Measurements from ENCODE around the gene SLC26A9.

Gene SLC26A9

DNA sequence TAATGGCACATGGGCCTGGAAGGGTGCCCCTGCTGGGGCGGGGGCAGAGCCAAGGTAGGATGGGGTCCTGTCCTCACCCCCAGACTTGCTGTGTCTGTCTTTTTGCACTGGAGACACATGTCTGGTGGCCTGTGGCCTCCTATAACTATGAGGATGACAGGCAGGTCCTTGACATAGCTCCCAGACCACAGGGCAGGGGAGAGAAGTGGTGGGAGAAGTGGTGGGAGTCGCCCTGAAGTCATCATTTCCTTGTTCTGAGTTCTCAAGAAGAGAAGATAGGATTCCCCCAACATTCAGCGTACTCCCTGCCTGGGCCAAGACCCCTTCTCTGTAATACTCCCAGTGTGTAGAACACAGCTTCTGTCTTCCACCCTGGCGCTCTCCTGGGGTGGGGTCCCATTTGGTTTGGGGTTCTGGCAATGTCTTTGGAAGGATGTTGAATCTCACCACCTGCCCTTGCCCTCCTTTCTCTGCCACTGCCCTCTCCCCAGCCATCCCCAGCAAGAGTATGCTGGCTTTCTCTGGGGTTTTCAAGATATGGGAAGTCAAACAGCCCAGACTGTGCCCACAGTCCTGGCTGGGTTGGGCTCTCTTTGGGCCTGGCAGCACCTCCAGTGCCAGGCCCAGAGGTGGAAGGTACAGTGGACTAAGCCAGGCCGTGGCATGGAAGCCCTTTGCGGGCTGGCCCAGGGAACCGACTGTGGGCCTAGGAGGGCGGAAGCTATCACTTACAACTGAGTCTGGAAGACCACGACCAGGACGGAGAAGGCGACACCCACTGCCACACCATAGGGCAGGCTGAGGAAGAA lies 19.4 kb downstream of the SLC26A9 start:
- Histone ChIP-seq H3F3A (ENCODE audit: insufficient read depth, low read length) (no peaks in the 10 kb centered on the region), H3K9ac (ENCODE audit: low read length) (no peak overlapping the region), H3K27me3 (replicated peaks; ENCODE audit: insufficient read depth, low read length) (no peaks in the 10 kb centered on the region), H2AFZ (ENCODE audit: low read length) (no peak overlapping the region), H3K4me1 (ENCODE audit: low read length) (no peaks in the 10 kb centered on the region), H3K9me2 (replicated peaks; ENCODE audit: insufficient read depth, low read length) (no peaks in the 10 kb centered on the region), H3K27ac (ENCODE audit: low read length) (no peak overlapping the region), H3K36me3 (replicated peaks; ENCODE audit: insufficient read depth, low read length) (no peaks in the 10 kb centered on the region), H3K4me3 (ENCODE audit: low read length) (no peak overlapping the region), H3K4me2 (ENCODE audit: low read depth, low read length) (no peak overlapping the region), H3K9me3 (replicated peaks; ENCODE audit: insufficient read depth, low read length) (no peaks in the 10 kb centered on the region), H4K20me1 (ENCODE audit: insufficient read depth, low read length) (no peaks in the 10 kb centered on the region), H3K79me2 (ENCODE audit: low read length) (no peaks in the 10 kb centered on the region)
- no peak for TF ChIP-seq EZH2 (optimal IDR thresholded peaks at IDR 0.05; ENCODE audit: low read depth, low read length)
- DNase-seq, result no peak

DNA sequence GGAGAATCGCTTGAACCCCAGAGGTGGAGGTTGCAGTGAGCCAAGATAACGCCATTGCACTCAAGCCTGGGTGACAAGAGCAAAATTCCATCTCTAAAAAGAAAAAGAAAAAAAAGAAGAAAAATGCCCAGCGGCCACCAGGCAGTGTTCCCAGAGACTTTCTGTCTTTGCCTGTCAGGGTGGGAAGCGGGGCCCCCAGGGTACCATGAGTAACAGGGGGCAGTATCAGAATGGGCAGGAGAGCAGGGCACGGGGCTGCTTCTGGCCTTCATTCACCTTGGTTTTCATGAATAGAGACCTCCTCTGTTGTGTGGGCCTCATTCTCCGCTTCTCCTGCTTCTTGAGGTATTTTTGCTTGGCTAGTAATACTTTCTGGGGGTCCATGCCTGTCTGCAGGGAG lies 20.4 kb downstream of the SLC26A9 start:
- Histone ChIP-seq H3K27ac (ENCODE audit: low read length) (no peak overlapping the region), H3K9ac (ENCODE audit: low read length) (no peak overlapping the region), H3K9me3 (replicated peaks; ENCODE audit: insufficient read depth, low read length) (no peaks in the 10 kb centered on the region), H3K9me2 (replicated peaks; ENCODE audit: insufficient read depth, low read length) (no peaks in the 10 kb centered on the region), H3K27me3 (replicated peaks; ENCODE audit: insufficient read depth, low read length) (no peaks in the 10 kb centered on the region), H3K36me3 (replicated peaks; ENCODE audit: insufficient read depth, low read length) (no peaks in the 10 kb centered on the region), H3K4me2 (ENCODE audit: low read depth, low read length) (no peak overlapping the region), H3F3A (ENCODE audit: insufficient read depth, low read length) (no peaks in the 10 kb centered on the region), H3K79me2 (ENCODE audit: low read length) (no peaks in the 10 kb centered on the region), H3K4me3 (ENCODE audit: low read length) (no peak overlapping the region), H2AFZ (ENCODE audit: low read length) (no peak overlapping the region), H3K4me1 (ENCODE audit: low read length) (no peaks in the 10 kb centered on the region), H4K20me1 (ENCODE audit: insufficient read depth, low read length) (no peaks in the 10 kb centered on the region)
- DNase-seq, result no peak
- TF ChIP-seq EZH2 (optimal IDR thresholded peaks at IDR 0.05; ENCODE audit: low read depth, low read length) (no peak), EZH2phosphoT487 (IDR thresholded peaks at IDR 0.05; ENCODE audit: low read length) (no peak)
- TF ChIP-seq, protein P1, sequence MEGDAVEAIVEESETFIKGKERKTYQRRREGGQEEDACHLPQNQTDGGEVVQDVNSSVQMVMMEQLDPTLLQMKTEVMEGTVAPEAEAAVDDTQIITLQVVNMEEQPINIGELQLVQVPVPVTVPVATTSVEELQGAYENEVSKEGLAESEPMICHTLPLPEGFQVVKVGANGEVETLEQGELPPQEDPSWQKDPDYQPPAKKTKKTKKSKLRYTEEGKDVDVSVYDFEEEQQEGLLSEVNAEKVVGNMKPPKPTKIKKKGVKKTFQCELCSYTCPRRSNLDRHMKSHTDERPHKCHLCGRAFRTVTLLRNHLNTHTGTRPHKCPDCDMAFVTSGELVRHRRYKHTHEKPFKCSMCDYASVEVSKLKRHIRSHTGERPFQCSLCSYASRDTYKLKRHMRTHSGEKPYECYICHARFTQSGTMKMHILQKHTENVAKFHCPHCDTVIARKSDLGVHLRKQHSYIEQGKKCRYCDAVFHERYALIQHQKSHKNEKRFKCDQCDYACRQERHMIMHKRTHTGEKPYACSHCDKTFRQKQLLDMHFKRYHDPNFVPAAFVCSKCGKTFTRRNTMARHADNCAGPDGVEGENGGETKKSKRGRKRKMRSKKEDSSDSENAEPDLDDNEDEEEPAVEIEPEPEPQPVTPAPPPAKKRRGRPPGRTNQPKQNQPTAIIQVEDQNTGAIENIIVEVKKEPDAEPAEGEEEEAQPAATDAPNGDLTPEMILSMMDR (IDR thresholded peaks at IDR 0.05; ENCODE audit: low read length), result no peak

DNA sequence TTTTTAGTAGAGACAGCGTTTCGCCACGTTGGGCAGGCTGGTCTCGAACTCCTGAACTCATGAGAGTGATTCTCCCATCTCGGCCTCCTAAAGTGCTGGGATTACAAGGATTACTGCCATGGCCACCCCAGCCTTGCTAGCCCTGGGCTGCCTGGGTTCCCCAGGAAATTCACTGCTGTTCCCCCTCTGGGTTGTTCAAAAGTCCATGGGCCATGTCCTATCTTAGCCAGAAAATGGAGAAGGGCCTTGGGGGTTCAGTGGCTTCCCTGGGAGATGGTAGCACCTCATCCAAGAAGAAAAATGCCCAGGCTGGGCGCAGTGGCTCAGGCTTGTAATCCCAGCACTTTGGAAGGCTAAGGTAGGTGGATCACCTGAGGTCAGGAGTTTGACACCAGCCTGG lies 20.9 kb downstream of the SLC26A9 start:
- DNase-seq, result no peak
- Histone ChIP-seq H3K36me3 (replicated peaks; ENCODE audit: insufficient read depth, low read length) (no peaks in the 10 kb centered on the region), H3K9me3 (replicated peaks; ENCODE audit: insufficient read depth, low read length) (no peaks in the 10 kb centered on the region), H3F3A (ENCODE audit: insufficient read depth, low read length) (no peaks in the 10 kb centered on the region), H4K20me1 (ENCODE audit: insufficient read depth, low read length) (no peaks in the 10 kb centered on the region), H2AFZ (ENCODE audit: low read length) (no peak overlapping the region), H3K4me3 (ENCODE audit: low read length) (no peak overlapping the region), H3K79me2 (ENCODE audit: low read length) (no peaks in the 10 kb centered on the region), H3K9ac (ENCODE audit: low read length) (no peak overlapping the region), H3K9me2 (replicated peaks; ENCODE audit: insufficient read depth, low read length) (no peaks in the 10 kb centered on the region), H3K27me3 (replicated peaks; ENCODE audit: insufficient read depth, low read length) (no peaks in the 10 kb centered on the region), H3K4me1 (ENCODE audit: low read length) (no peaks in the 10 kb centered on the region), H3K4me2 (ENCODE audit: low read depth, low read length) (no peak overlapping the region), H3K27ac (ENCODE audit: low read length) (no peak overlapping the region)
- TF ChIP-seq, protein P1 (IDR thresholded peaks at IDR 0.05; ENCODE audit: low read length), result no peak
- TF ChIP-seq EZH2 (optimal IDR thresholded peaks at IDR 0.05; ENCODE audit: low read depth, low read length), result no peak
- TF ChIP-seq EZH2phosphoT487 (IDR thresholded peaks at IDR 0.05; ENCODE audit: low read length), result no peak

DNA sequence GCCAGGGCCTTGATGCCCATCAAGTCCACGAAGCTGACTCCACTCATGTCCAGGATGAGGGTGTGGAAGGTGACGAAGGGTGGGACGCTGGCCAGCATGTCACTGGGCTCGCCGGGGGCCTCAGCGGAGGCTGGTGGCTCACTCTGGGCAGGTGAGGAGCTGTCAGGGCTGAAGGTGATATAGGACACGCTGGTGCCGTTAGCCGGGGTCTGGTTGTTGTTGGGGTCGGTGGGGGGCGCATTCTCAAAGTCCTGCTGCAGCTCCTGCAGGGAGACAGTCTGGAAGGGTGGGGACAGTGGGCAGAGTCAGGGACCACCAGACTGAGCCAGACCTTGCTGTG lies 21.7 kb downstream of the SLC26A9 start:
- no peak overlapping the region for H2AFZ ChIP-seq (ENCODE audit: low read length)
- TF ChIP-seq EZH2phosphoT487 (IDR thresholded peaks at IDR 0.05; ENCODE audit: low read length), result no peak
- no peak for TF ChIP-seq EZH2 (optimal IDR thresholded peaks at IDR 0.05; ENCODE audit: low read depth, low read length)
- TF ChIP-seq, protein P1 (IDR thresholded peaks at IDR 0.05; ENCODE audit: low read length), result no peak
- H3K27ac ChIP-seq (ENCODE audit: low read length), result no peak overlapping the region
- no peak overlapping the region for H3K9ac ChIP-seq (ENCODE audit: low read length)
- DNase-seq, result no peak
- H3K36me3 ChIP-seq (replicated peaks; ENCODE audit: insufficient read depth, low read length), result no peaks in the 10 kb centered on the region
- no peak overlapping the region for H3K4me3 ChIP-seq (ENCODE audit: low read length)
- no peaks in the 10 kb centered on the region for H3F3A ChIP-seq (ENCODE audit: insufficient read depth, low read length)
- no peak overlapping the region for H3K4me2 ChIP-seq (ENCODE audit: low read depth, low read length)
- H3K27me3 ChIP-seq (replicated peaks; ENCODE audit: insufficient read depth, low read length), result no peaks in the 10 kb centered on the region
- H3K79me2 ChIP-seq (ENCODE audit: low read length), result no peaks in the 10 kb centered on the region
- H3K4me1 ChIP-seq (ENCODE audit: low read length), result no peaks in the 10 kb centered on the region
- no peaks in the 10 kb centered on the region for H4K20me1 ChIP-seq (ENCODE audit: insufficient read depth, low read length)
- H3K9me2 ChIP-seq (replicated peaks; ENCODE audit: insufficient read depth, low read length), result no peaks in the 10 kb centered on the region
- no peaks in the 10 kb centered on the region for H3K9me3 ChIP-seq (replicated peaks; ENCODE audit: insufficient read depth, low read length)

Measured in MM.1S (cell line).